GM18511 (cell line): ENCODE data around the gene TRAM2.

Source experiments
- ATAC-seq: cut with Tn5 transposase; IDR thresholded peaks from one replicate; pipeline ENCODE4 v1.9.1; 2021; ENCODE audit warnings: mild to moderate bottlenecking, moderate library complexity; ENCODE audit not compliant: unreplicated experiment

The TRAM2 gene

DNA sequence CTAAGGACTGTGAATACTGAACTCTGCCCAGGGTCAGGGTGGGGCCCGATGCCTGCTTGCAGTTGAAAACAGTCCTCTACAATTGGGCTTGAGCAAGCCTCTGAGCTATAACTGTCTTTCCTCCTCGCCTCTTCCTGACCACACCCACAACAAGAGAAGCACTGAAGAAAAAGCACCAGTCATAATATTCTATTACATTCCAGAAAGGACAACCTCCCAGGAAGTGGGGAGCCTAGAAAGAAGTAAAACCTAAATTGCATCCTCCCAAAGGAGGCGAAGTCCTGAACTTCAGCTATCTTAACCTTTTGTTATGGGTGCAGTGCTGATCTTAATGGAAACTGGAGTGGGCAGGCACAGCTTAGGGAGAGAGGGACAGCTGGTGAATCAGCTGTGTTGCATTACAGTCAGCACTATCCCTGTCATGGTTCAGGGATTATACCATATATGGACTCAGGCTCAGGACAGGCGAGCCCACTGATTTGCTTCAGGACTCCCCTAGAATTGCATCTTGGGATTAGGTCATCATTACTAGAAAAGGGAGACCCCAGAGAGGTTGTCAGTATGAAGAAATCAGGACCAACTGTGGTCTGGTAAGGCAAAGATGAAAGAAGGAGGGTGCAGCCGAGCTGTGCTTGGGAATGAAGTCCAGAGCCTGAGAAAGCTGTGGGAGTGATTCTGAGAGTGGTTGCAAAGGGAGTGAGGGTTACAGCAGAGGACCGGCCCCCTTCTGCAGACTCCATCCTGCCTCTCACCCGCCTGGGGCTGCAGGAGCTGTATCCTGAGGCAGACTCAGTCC, 18.3 kb upstream of the TRAM2 start:
- ATAC-seq: peak; percentile 70

DNA sequence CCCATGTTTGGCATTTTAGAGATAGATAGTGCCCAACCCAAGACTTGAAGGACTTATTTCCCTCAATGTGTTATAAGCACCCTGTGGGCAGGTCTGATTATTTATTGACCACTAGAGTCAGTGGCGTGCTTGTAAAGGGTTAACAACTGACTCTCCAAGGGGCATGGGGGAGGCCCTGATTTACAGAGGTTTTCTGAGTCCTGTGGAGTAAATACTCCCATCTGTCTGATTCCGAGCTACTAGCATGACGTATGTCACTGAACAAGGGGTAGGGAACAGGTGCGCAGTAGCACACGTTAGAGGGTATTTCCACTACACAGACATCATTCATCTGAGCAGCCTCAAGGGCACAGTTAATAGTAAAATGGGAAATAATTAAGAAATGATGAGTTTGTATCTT, 17.4 kb upstream of the TRAM2 start:
- no peak for ATAC-seq

DNA sequence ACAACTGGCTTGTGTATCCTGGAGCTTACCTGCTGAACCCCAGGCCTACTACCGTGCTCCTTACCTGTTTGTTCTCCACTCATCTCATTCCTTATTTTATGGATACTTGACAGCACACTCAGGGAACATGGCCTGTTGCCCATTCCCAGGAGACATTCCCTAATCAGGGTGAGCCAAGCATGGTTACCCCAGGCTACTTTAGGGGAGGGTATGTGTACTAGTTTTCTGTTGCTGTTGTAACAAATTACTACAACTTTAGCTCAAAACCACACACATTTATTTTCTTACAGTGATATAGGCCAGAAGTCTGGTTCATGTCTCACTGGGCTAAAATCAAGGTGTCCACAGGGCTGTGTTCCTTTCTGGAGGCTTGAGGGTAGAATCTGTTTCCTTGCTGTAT, 15.0 kb upstream of the TRAM2 start:
- ATAC-seq: no peak

GRCh38 chr6:52590152-52590891, 13.5 kb upstream of the TRAM2 start:
- ATAC-seq: no peak

DNA sequence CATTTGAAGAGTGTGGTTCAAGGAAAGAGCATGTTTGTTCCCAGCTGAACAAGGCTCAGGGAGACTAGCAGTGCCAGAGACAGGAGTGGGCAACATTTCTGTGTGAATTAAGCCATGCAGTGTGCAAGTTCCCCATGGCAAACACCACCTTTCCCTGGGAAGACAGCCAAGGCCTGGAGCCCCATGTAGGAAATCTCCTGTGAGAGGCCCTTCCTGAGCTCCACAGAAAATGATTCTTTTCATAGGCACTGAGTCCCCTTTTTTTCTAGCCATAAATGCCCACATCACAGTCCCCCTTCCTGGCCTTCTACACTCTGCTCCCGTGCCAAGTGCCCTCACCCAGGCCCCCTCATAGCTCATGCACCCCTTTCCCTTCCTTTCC, 11.8 kb upstream of the TRAM2 start:
- no peak for ATAC-seq

DNA sequence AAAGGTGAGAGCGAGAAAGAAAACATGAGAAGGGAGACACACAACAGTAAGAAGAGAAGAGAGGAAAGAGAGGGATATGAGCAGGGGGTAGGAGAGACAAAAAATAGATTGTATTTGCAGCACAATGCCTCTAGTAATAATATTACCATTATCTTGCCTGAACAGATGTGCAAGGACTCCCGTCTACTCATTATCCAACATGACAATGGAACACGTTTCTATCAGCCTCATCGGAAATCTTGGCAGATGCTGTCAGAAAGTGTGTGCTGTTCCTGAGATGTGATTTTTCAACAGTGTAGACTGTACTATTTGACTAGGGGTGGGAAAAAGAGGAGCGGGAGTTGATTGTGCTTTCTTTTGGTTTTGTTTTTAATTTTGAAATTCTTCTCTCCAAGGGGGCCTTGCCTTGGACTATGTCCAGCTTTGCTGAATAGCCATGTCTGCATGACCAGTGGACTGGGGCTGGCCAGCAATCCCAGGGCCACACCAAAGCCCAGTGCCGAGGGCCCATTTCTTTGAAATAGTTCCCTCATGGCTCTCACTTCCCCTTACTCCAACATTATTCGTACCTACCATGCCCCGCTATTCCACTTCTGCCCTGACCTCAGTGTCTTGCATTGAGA, 11.3 kb upstream of the TRAM2 start:
- no peak for ATAC-seq

GRCh38 chr6:52587001-52587400, 10.1 kb upstream of the TRAM2 start:
- no peak for ATAC-seq

DNA sequence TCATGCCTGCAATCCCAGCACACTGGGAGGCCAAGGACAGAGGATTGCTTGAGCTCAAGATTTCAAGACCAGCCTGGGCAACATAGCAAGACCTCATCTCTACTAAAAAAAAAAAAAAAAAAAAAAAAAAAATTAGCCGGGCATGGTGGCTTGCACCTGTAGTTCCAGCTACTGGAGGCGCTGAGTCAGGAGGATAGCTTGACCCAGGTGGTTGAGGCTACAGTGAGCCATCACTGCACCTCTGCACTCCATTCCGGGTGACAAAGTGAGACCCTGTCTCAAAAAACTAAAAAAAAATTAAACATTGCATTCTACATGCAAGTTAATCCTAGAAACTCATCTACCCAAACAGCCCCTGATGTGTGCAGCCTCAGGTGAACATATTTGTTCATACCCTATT, 7.3 kb upstream of the TRAM2 start:
- ATAC-seq: no peak

DNA sequence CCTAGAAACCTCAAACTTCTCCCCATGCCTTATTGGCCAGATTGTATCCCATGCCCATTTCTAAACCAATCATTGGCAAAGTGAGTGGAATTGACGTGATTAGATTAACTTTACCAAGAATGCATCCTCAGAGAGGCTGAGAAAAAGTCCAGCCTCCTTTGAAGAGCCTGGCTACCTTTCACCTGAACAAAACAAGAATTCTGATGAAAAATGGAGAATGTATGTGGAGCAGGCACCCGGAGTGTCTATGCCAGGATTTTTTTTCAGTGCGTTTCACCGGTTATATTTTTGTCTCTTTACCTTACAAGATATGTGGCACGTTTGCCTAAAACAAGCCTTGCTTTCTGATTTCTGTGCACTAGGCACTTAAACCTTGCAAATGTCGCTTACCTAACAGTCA, 6.1 kb upstream of the TRAM2 start:
- ATAC-seq: no peak

GRCh38 chr6:52582446-52582845, 5.6 kb upstream of the TRAM2 start:
- no peak for ATAC-seq

DNA sequence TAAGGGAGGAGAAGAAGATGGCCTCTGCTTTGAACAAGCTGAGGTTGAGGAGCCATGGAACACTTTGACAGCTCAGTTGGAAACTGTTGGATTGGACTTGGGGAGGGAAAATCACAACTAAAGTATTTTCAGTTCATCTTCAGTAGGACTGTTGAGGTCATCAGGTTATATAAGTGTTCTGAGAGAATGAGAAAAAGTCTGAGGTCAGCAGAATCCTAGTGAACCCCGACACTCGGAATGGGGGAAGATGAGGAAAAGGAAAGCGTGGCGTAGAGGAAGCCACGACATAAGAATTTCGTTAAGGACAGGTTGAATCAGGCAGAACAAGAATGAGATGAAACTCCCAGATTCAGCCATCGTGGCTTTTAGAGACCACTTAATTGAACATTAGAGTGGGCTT, 4.0 kb upstream of the TRAM2 start:
- ATAC-seq: no peak

GRCh38 chr6:52579006-52579660, 2.3 kb upstream of the TRAM2 start:
- ATAC-seq: no peak

GRCh38 chr6:52577778-52578463, 1.1 kb upstream of the TRAM2 start:
- ATAC-seq: no peak

- ATAC-seq: peak; percentile 66
Observed at GRCh38 chr6:52576392-52577021, 353 bp downstream of the TRAM2 start.

- no peak for ATAC-seq
Observed at GRCh38 chr6:52576054-52576391, 837 bp downstream of the TRAM2 start.

GRCh38 chr6:52575502-52575892, 1.4 kb downstream of the TRAM2 start:
- no peak for ATAC-seq

- peak; percentile 52 for ATAC-seq
Observed at GRCh38 chr6:52574709-52575501, 2.0 kb downstream of the TRAM2 start.

GRCh38 chr6:52573295-52573694, 3.6 kb downstream of the TRAM2 start:
- ATAC-seq: no peak

DNA sequence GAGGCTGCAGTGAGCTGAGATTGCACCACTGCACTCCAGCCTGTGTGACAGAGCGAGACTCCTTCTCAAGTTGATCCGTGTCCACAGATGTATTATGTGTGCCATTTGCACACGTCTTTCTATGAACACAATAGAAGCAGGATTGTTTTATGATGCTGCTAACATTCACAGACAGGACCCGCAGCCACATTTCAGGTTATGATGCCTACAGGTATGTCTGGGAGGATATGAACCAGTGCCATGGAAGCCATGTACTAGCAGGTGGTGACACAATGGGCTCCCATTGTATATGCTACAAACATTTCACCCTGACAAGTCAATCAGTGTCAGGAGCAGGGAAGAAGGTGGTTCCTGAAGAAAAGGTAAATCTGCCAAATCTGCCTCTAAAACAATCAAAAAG, 4.3 kb downstream of the TRAM2 start:
- no peak for ATAC-seq
